Loucy (cell line): ENCODE data around the gene IGF1R.

ENCODE experiments used
- CTCF ChIP-seq: fragments of 200-600 bp; sonication (generic); conservative IDR thresholded peaks from 2 replicates; pipeline ENCODE4 v1.5.1; 2014; ENCODE audit warnings: mild to moderate bottlenecking, antibody characterized with exemption, low read length
- EZH2phosphoT487 ChIP-seq: fragments of 200-600 bp; IDR thresholded peaks from 2 replicates; pipeline ENCODE4 v1.6.1; 2018; ENCODE audit warnings: antibody characterized with exemption, mild to moderate bottlenecking, moderate library complexity, borderline replicate concordance

- TF ChIP-seq CTCF (no peak), EZH2phosphoT487 (no peak)
Measured at GRCh38 chr15:98648654-98649471, 524 bp downstream of the IGF1R start.
